ES-I3 (cell line): ENCODE measurements around the gene OR2L3.

ENCODE experiments used
- H3K36me3 ChIP-seq: 2 replicates; pipeline ENCODE4 v1.6.1; 2013; ENCODE audit warnings: mild to moderate bottlenecking, low read length, control low read depth, moderate library complexity; ENCODE audit not compliant: insufficient read depth
- H3K4me1 ChIP-seq: 2 replicates; pipeline ENCODE4 v1.6.1; 2013; ENCODE audit warnings: mild to moderate bottlenecking, control low read depth, low read length; ENCODE audit not compliant: insufficient read depth
- H3K9ac ChIP-seq: 2 replicates; pipeline ENCODE4 v1.6.1; 2013; ENCODE audit warnings: low read depth, mild to moderate bottlenecking, low read length, moderate library complexity
- H3K9me3 ChIP-seq: 2 replicates; pipeline ENCODE4 v1.6.1; 2013; ENCODE audit warnings: mild to moderate bottlenecking, low read length, moderate library complexity; ENCODE audit not compliant: control insufficient read depth, insufficient read depth

The OR2L3 gene

DNA sequence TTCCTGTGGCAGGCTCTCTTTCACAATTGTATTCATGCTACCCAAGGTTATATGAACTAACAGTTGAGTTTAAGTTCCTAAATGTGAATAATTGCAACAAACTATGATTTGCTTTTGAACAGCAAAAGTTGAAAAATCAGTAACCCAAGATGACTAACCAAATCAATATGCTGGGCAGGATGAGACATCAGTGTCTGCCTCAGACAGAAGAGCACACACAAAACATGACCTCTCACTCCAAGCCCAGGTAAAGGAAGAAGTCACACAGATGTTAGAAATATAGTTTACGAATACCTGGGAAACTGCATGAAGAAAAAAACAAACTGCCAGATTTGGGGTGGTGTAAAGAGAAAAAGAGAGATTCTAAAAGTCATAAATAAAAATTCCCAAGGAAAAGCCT, 51.9 kb downstream of the OR2L3 start:
- Histone ChIP-seq H3K9me3 (no peaks in the 10 kb centered on the region; the same call in 1 of the 2 replicates), H3K9ac (no peak overlapping the region), H3K36me3 (no peaks in the 10 kb centered on the region), H3K4me1 (no peaks in the 10 kb centered on the region)

DNA sequence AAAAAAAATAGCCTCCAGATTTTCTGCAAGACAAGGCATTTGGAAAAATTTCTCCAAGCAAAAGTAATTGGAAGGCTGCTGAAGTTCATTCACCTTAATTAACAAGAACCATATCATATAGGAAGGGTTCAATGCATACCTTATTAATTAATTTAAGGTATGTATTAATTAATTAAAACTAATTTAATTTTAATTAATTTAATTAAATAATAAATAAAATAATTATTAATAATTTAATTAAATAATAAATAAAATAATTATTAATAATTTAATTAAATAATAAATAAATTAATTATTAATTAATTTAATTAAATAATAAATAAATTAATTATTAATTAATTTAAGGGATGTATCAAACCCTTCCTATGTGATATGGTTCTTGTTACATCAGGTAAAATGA, 56.2 kb downstream of the OR2L3 start:
- no peak overlapping the region for H3K9ac ChIP-seq
- H3K36me3 ChIP-seq, result no peaks in the 10 kb centered on the region
- H3K9me3 ChIP-seq, result no peaks in the 10 kb centered on the region
- no peaks in the 10 kb centered on the region for H3K4me1 ChIP-seq

GRCh38 chr1:248111157-248111556, 64.5 kb downstream of the OR2L3 start:
- H3K4me1 ChIP-seq, result no peaks in the 10 kb centered on the region
- H3K36me3 ChIP-seq, result no peaks in the 10 kb centered on the region
- peaks cover 9% of the 10 kb centered on the region; the same call in 1 of the 2 replicates for H3K9me3 ChIP-seq
- no peak overlapping the region for H3K9ac ChIP-seq
